Measurements from ENCODE around the gene CDKAL1. TPM values are rescaled to one million over a fixed set of nuclear protein-coding genes. Genes with fewer than 3 reads are reported as not detected.
"Not testable (repeated sequence)": the region's sequence is repeated elsewhere in the genome, so short reads cannot be mapped to it uniquely, and the experiment has no call there.

CDKAL1 gene
- total and polyA plus RNA-seq, 9 of the 15 experiments (the other 6 are each of a cell fraction or from before 2014, with no cell fraction given): 11.2 to 36.3 (median 20.1) TPM

- no peak for TF ChIP-seq CTCFL (IDR thresholded peaks at IDR 0.05; ENCODE audit: borderline replicate concordance, insufficient read depth, low read depth, low read length, poor library complexity, severe bottlenecking)
Observed at GRCh38 chr6:21193790-21194475, 659.7 kb downstream of the CDKAL1 start (continued).

- H3K4me1 ChIP-seq (replicated peaks in 1 of 2; ENCODE audit: control insufficient read depth in 2 of 2, insufficient read depth in 2 of 2, low read length in 2 of 2); H3K4me3 ChIP-seq; H4K20me1 ChIP-seq (replicated peaks; ENCODE audit: control insufficient read depth, insufficient read depth, low read length); intact Hi-C loops (cut with micrococcal nuclease); H3K36me3 ChIP-seq (ENCODE audit: control insufficient read depth, insufficient read depth, low read length); CTCF ChIA-PET (ENCODE audit: low intra/inter-chr PET ratio); H3K9ac ChIP-seq (ENCODE audit: insufficient read depth in 1 of 2, low read depth in 2 of 2, low read length in 2 of 2); H3K79me2 ChIP-seq (ENCODE audit: control insufficient read depth, insufficient read depth, low read length); H3K27me3 ChIP-seq (ENCODE audit: control insufficient read depth in 2 of 2, insufficient read depth in 2 of 2, low read length in 2 of 2); H3K9me1 ChIP-seq (ENCODE audit: control insufficient read depth, insufficient read depth, low read length); ATAC-seq; H3K9me3 ChIP-seq (replicated peaks; ENCODE audit: control insufficient read depth, insufficient read depth, low read depth, low read length); BruUV-seq (replicated peaks); H2AFZ ChIP-seq (ENCODE audit: low read depth, low read length); H3K27ac ChIP-seq (ENCODE audit: extremely low read depth, low read depth, low read length); in situ Hi-C loops (cut with MboI); DNase-seq (ENCODE audit: extremely low read depth in 1 of 4, low spot score in 3 of 4); H3K4me2 ChIP-seq (ENCODE audit: insufficient read depth, low read length); FAIRE-seq: not testable (repeated sequence)
- POLR2A ChIA-PET: interaction anchor here (0.6 kb wide), 1 partner anchor 22 kb away, joined by 3 read pairs; no protein-coding TSS in a partner anchor
- WGBS (ENCODE audit: insufficient coverage, low coverage, missing lambda C conversion rate): 75% methylated on average over 7 of the region's 7 CpGs
Observed at GRCh38 chr6:21195301-21195700, 661.0 kb downstream of the CDKAL1 start.

Data from K562 (cell line).